Measurements from ENCODE around the gene GRB14.

The GRB14 gene

GRCh38 chr2:164538240-164538866 lies 82.9 kb downstream of the GRB14 start:
- DNase-seq (ENCODE audit: low read depth), result peak; percentile 5
- H3K4me3 ChIP-seq (ENCODE audit: control insufficient read depth, low read depth, low read length), result no peak overlapping the region
- TF ChIP-seq CTCF (IDR thresholded peaks at IDR 0.05; ENCODE audit: control insufficient read depth, insufficient read depth, low read depth, low read length, missing control alignments), result peak; percentile 74

GRCh38 chr2:164535280-164536025 lies 85.8 kb downstream of the GRB14 start:
- H3K4me3 ChIP-seq (ENCODE audit: control insufficient read depth, low read depth, low read length), result no peak overlapping the region
- no peak for DNase-seq (ENCODE audit: low read depth)
- TF ChIP-seq CTCF (IDR thresholded peaks at IDR 0.05; ENCODE audit: control insufficient read depth, insufficient read depth, low read depth, low read length, missing control alignments), result no peak

- TF ChIP-seq CTCF (IDR thresholded peaks at IDR 0.05; ENCODE audit: control insufficient read depth, insufficient read depth, low read depth, low read length, missing control alignments), result no peak
- no peak for DNase-seq (ENCODE audit: low read depth)
- no peak overlapping the region for H3K4me3 ChIP-seq (ENCODE audit: control insufficient read depth, low read depth, low read length)
These were observed 90.8 kb downstream of the GRB14 start for GRCh38 chr2:164530464-164530863.

- no peak overlapping the region for H3K4me3 ChIP-seq (ENCODE audit: control insufficient read depth, low read depth, low read length)
- DNase-seq (ENCODE audit: low read depth), result no peak
- no peak for TF ChIP-seq CTCF (IDR thresholded peaks at IDR 0.05; ENCODE audit: control insufficient read depth, insufficient read depth, low read depth, low read length, missing control alignments)
These were observed 97.6 kb downstream of the GRB14 start for GRCh38 chr2:164523726-164524125.

- no peak overlapping the region for H3K4me3 ChIP-seq (ENCODE audit: control insufficient read depth, low read depth, low read length)
- no peak for DNase-seq (ENCODE audit: low read depth)
- TF ChIP-seq CTCF (IDR thresholded peaks at IDR 0.05; ENCODE audit: control insufficient read depth, insufficient read depth, low read depth, low read length, missing control alignments), result no peak
These were observed 98.3 kb downstream of the GRB14 start for GRCh38 chr2:164523009-164523408.

- TF ChIP-seq CTCF (IDR thresholded peaks at IDR 0.05; ENCODE audit: control insufficient read depth, insufficient read depth, low read depth, low read length, missing control alignments), result no peak
- DNase-seq (ENCODE audit: low read depth), result no peak
- H3K4me3 ChIP-seq (ENCODE audit: control insufficient read depth, low read depth, low read length), result no peak overlapping the region
These were observed 98.7 kb downstream of the GRB14 start for GRCh38 chr2:164522561-164522981.
